SH-SY5Y (cell line): ENCODE results near the gene ATP1B2.

Experiments
- GATA2 ChIP-seq: IDR thresholded peaks from 2 replicates; pipeline ENCODE4 v1.6.1; 2011; ENCODE audit warnings: mild to moderate bottlenecking, low read depth, low read length
- GATA3 ChIP-seq: IDR thresholded peaks from 2 replicates; pipeline ENCODE4 v1.6.1; 2011; ENCODE audit warnings: low read depth, mild to moderate bottlenecking, low read length, moderate library complexity

ATP1B2 gene

DNA sequence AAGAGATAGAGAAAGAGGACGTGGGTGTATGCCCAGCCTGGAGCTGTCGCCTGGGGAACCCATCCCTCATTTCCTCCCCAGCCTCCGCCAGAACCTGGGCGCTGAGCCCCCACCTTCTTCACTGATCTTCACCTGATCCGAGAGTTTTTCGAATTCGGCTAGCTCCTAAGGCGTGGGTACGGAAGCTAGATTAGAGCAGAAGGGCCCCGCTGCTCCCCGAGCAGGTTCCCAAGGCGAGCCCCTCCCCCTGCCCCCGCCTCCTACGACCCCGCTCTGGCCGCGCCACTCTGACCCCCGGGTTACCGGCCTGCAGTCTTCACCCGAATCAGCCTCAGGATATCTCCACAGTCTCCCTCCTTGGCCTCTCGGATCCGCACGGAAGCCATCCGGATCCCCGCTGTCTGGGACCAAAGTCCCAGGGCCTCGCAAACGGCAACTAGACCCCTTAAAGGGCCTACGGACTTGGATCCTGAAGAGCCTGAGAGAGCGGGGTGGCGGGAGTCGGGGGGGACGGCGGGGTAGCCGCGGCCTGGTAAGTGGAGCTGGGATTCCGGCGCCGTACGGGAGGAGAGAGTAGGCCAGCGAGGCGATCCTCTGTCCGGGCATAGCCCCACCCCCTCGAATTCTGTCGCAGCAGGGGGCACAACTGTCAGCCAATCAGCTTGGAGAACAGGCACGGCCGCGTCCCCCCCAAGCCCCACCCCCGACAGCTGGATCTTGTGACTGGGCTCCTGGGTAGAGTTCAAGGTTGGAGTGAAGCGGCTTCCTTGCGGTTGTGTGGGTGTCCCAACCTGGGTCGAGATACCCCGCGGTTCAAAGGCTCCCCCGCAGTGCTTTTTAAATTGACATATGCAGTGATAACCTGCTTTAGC, 23.2 kb upstream of the ATP1B2 start, which contains the start of gene SAT2:
SAT2 (minus strand) TSS at position 572 of the 872 bp plus-strand sequence; CDS start at position 386, 186 bp downstream.
- TF ChIP-seq GATA2, result no peak
- no peak for TF ChIP-seq GATA3

DNA sequence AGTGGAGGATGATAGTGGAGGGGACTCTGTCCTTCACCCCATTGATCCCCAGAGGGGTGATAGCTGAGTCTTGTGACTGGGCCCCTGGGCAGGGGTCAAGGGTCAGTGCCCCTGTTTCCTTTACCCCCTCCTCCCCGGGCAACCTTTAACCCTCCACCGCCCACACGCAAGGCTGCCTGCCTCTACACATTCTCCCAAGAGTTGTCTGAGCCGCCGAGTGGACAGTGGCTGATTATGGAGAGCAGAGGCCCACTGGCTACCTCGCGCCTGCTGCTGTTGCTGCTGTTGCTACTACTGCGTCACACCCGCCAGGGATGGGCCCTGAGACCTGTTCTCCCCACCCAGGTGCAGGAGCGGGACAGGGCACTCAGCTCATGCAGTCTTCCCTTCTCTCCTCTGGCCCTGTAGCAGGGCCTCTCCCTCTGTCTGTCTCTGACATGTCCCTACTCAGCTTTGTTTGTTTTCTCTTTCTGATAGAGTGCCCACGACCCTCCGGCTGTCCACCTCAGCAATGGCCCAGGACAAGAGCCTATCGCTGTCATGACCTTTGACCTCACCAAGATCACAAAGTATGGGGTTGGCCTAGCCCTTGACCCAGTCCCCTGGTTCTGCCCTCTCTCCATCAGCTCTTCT, 20.7 kb upstream of the ATP1B2 start, which contains the start of gene SHBG:
SHBG (plus strand) TSS at position 197 of the 633 bp plus-strand sequence; CDS start at position 235, 38 bp downstream.
- no peak for TF ChIP-seq GATA3
- TF ChIP-seq GATA2, result no peak

DNA sequence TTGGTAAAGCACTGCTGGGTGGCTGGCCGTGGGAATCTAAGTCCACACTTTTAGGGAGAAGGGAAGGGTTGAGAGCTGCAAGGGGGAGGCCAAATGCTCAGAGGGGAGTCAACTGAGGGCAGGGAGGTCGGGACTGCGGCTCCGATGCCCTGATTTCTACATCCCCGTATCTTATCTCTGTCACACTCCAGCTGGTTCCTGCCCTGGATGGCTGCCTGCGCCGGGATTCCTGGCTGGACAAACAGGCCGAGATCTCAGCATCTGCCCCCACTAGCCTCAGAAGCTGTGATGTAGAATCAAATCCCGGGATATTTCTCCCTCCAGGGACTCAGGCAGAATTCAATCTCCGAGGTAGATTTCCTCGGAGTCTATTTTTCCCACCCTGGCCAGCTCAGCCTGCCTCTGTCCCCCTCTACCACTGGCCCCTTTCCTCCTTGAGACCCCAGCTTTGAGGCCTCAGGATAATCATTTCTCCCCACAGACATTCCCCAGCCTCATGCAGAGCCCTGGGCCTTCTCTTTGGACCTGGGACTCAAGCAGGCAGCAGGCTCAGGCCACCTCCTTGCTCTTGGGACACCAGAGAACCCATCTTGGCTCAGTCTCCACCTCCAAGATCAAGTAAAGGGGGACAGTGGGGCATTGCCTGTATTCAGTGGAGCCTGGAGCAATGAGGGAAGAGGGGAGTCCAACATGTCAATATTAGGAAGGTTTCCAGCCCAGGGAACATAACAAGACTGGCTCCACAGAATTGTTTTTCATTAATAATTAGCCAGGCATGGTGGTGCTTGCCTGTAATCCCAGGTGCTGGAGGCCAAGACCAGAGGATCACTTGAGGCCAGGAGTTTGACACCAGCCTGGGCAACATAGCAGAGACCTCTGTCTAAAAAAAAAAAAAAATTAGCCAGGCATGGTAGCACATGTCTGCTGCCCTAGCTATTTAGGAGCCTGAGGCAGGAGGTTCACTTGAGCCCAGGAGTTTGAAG, 19.0 kb upstream of the ATP1B2 start:
- TF ChIP-seq GATA2 (peak; percentile 65; the same call in 1 of the 2 replicates), GATA3 (no peak)

DNA sequence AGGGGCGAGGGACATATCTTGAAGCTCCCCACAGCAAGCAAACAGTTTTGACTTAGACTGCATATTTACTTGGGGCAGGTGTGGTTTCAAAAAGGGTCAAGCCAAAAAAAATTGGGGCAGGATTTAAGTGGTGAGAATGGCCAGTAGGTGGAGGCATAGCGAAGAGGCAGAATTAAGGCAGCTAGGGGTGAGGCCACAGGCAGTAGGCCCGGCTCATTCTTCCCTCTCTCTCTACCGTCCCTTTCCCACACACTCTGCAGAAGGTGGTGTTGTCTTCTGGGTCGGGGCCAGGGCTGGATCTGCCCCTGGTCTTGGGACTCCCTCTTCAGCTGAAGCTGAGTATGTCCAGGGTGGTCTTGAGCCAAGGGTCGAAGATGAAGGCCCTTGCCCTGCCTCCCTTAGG, 18.2 kb upstream of the ATP1B2 start:
- TF ChIP-seq GATA2, result no peak
- TF ChIP-seq GATA3, result no peak

DNA sequence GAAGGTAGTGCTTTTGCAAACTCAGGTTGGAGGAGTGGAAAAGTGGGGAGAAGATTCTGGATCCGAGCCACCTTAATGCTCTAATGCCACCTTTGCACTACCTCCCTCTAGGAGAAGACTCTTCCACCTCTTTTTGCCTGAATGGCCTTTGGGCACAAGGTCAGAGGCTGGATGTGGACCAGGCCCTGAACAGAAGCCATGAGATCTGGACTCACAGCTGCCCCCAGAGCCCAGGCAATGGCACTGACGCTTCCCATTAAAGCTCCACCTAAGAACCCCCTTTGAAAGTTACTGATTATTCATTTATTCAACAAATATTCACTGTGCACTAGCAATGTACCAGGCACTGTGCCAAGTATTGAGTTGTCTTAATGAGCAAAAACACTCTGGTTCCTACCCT, 17.6 kb upstream of the ATP1B2 start:
- TF ChIP-seq GATA2 (no peak), GATA3 (no peak)

DNA sequence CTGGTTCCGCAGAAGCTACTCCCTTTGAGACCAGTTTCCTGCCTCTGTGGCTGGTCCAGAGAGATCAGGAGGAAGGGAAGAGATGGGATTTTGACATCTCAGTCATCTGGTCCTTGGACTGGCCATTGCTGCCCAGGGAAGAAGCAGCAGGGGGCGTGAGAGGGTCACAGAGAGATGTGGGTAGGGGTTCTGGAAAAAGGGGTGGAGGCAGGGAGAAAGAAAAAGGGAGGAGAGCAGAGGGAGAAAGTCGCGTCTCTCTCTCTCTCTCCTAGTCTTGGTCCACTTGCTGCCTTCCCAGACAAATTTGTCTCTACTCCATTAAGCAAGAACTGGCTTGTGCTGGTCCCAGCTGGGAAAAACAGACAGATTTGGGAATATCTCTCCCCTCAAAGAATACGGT, 16.3 kb upstream of the ATP1B2 start:
- TF ChIP-seq GATA2 (no peak), GATA3 (no peak)

DNA sequence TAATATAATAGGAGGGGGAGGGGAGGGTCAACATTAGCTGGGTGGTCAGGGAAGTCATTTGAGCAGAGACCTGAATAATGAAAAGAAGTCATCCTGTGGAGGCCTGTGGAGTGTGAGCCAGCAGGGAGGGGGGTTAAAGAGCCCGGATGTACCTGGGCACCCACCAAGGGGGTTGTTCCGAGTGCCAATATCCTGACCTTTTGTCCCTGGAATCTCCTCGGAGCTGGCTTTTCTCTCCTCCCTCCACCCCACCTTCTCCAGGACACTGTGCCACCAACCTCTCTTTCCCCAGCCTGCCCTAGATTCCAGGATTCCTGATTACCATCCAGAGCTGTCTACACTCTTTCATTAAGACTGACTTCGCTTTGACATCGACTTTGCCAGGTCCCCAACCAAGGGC, 14.6 kb upstream of the ATP1B2 start:
- TF ChIP-seq GATA3, result no peak
- no peak for TF ChIP-seq GATA2

DNA sequence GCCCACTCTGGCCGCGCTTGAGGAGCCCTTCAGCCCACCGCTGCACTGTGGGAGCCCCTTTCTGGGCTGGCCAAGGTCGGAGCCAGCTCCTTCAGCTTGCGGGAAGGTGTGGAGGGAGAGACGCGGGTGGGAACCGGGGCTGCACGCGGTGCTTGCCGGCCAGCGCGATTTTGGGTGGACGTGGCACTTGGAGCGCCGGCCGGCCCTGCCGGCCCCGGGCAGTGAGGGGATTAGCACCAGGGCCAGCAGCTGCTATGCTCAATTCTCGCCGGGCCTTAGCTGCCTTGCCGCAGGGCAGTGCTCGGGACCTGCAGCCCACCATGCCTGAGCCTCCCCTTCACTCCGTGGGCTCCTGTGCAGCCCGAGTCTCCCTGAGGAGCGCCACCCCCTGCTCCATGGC, 9.9 kb upstream of the ATP1B2 start:
- TF ChIP-seq GATA3 (no peak), GATA2 (no peak)

DNA sequence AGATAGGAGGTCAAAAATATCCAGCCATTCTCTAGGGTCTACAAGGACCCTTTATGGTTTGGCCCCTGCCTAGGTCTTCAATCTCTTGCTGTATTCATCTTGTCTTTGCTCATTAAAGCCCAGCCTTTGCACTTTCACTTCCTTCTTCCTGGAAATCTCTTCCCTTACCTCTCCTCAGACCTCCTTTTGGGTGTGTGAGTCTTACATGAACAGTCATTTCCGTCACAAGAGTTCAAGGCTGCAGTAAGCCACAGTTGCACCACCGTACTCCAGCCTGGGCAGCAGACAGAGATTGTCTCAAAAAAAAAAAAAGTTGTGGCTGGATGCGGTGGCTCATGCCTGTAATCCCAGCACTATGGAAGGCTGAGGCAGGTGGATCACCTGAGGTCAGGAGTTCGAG, 6.0 kb upstream of the ATP1B2 start:
- no peak for TF ChIP-seq GATA3
- no peak for TF ChIP-seq GATA2

DNA sequence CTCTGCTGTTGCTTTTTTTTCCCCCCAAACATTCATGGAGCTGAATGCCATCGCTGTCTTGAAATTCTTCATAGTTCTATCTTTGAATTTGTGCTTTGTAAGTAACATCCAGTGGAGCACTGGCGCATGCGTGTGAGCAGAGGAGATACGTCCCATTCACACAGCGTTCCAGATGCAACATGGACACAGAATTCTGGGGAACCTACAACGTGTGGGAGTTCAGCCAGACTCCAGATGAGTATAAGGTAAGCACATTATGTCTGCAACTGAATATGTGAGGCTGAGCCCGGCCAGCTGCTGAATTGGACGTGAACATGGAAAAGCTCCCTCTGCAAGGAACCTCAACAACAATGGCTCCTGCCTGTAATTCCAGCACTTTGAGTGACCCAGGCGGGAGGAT, 4.3 kb upstream of the ATP1B2 start:
- TF ChIP-seq GATA3, result no peak

DNA sequence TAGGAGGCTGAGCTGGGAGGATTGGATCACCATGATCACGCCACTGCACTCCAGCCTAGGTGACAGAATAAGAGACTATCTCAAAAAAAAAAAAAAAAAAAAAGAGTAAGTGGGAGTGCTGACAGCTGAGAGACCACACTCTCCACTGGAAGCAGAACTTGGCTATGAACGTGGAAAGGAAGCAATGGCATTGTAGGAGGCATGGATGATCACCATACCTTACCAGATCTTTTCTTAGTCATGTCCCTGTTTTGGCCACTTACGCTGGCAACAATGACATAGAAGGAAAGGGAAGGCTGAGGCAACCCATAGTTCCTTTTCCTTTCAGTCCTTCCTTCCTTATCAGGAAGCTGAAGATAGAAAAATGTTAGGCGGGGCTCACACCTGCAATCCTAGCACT, 3.7 kb upstream of the ATP1B2 start:
- TF ChIP-seq GATA3, result no peak
- TF ChIP-seq GATA2, result no peak

DNA sequence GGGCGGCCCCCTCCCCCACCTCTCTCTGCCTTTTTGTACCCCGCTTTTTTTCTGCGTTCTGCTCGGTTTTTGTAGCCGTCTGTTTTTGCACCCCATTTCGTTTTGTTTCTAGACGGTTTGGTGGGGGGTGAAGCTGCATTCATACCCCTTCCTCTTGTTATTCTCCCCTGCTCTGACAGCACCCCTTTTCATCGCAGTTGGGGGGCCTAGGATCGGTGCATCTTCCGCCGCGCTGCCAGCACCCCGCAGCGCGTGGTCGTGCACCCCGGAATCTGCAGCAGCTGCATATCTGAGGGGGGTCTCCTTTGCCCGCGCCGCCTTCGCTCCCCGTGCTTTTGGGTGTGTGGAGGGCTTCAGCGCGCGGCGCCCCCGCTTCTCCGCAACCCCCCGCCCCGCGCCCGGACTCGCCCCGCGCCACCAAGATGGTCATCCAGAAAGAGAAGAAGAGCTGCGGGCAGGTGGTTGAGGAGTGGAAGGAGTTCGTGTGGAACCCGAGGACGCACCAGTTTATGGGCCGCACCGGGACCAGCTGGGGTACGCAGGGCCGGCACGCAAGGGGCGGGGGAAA, 455 bp downstream of the ATP1B2 start:
- TF ChIP-seq GATA2, result no peak
- no peak for TF ChIP-seq GATA3

DNA sequence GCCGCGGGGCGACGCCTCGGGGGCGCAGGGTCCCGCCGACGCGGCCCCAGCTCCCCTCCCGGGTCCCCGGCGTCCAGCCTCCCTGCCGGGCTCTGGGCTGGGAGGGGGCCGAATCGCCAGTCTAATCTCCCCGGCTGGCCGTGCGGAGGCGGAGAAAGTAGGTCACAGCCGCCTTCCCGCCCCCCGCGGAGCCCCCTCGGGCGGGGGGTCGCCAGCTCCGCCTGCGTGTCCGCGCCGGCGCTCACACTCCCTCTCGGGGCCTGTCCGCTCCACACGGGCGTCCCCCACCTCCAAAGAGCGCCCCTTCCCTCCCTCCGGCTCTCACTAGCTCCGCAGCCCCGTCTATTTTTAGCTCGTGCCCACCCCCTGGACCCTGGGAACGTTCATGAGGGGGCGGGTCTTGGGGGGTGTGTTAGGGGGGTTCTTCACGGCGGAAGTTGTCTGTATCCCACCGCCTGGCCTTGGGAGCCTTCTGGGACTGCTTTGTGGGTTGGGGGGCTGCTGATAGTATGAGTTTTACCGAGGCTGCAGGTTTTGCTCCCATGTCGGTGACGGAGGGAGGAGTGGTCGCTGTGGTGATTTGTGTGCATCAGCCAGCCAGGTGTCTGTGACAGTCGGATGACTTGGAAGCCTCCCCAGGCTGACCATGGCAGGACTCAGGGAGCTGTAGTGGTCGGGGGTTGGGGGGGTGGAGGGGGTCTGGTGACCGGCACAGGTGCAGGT, 1.1 kb downstream of the ATP1B2 start:
- TF ChIP-seq GATA3 (no peak), GATA2 (no peak)
